Measurements from ENCODE around the gene TRIM31. TPM values are rescaled to one million over a fixed set of nuclear protein-coding genes. Genes with fewer than 3 reads are reported as not detected.

Gene TRIM31
- total RNA-seq, 1 experiment from 2014 or later: not detected

DNA sequence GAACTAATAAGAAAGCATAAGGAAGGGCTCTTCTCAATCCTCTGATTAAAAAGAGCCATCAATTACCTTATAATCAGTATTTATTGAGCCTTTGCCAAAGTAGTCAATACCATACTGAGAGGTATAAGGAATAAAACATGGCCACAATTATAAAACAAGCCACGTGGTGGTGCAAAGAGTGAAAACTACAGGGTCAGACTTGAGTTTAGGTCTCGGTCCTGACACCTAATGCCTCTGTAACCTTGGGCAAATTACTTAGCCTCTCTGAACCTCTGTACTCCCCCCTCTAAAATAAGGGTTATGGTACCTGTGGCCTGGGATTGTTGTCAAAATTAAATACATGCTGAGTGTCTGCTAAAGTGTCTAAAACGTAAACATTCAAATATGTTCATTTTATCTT is 36.3 kb upstream of the TRIM31 start:
- no peaks in the 10 kb centered on the region for H3K36me3 ChIP-seq (ENCODE audit: insufficient read depth, low read length, poor library complexity, severe bottlenecking)
- H3K27me3 ChIP-seq (replicated peaks; ENCODE audit: insufficient read depth, low read depth, low read length, poor library complexity): peaks cover 9% of the 10 kb centered on the region
- TF ChIP-seq EZH2 (IDR thresholded peaks at IDR 0.05; ENCODE audit: borderline replicate concordance, low read depth, low read length, poor library complexity, severe bottlenecking): no peak
- TF ChIP-seq, protein P1, sequence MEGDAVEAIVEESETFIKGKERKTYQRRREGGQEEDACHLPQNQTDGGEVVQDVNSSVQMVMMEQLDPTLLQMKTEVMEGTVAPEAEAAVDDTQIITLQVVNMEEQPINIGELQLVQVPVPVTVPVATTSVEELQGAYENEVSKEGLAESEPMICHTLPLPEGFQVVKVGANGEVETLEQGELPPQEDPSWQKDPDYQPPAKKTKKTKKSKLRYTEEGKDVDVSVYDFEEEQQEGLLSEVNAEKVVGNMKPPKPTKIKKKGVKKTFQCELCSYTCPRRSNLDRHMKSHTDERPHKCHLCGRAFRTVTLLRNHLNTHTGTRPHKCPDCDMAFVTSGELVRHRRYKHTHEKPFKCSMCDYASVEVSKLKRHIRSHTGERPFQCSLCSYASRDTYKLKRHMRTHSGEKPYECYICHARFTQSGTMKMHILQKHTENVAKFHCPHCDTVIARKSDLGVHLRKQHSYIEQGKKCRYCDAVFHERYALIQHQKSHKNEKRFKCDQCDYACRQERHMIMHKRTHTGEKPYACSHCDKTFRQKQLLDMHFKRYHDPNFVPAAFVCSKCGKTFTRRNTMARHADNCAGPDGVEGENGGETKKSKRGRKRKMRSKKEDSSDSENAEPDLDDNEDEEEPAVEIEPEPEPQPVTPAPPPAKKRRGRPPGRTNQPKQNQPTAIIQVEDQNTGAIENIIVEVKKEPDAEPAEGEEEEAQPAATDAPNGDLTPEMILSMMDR (conservative IDR thresholded peaks at IDR 0.05; ENCODE audit: low read depth, low read length): no peak
- no TSS peak for BruUV-seq (replicated peaks)
- H3K4me3 ChIP-seq (ENCODE audit: low read depth, low read length, poor library complexity, severe bottlenecking): no peak overlapping the region
- POLR2A ChIA-PET (ENCODE audit: low non-redundant PET): no interaction called here
- CTCF ChIA-PET: no interaction called here
- no peak overlapping the region for H3K27ac ChIP-seq (ENCODE audit: low read depth, low read length, poor library complexity, severe bottlenecking)
- intact Hi-C loops (cut with micrococcal nuclease; ENCODE audit: unreplicated experiment): no loop called here
- DNase-seq (ENCODE audit: low spot score): no peak
- no peaks in the 10 kb centered on the region for H3K4me1 ChIP-seq (ENCODE audit: insufficient read depth, low read length, poor library complexity, severe bottlenecking)
- no peaks in the 10 kb centered on the region for H3K9me3 ChIP-seq (ENCODE audit: low read depth, low read length, poor library complexity, severe bottlenecking)

DNA sequence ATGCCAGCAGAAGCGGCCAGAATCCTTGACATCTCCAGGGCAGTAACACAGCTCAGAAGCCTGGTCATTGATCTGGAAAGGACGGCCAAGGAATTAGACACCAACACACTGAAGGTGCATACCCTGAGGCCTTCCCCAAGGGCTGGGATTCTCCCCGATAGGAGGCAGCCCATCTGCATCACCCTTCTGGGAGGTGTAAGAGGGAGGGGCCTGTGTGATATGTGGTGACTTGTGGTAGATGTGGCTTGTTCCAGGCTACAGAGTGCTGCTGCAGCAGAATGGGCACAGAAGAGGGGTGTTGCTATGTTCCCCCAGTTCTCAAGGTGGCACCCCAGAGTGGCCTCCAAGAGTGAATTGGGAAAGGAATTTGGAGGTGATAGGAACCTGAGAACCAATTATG is 34.2 kb upstream of the TRIM31 start:
- no peaks in the 10 kb centered on the region for H3K4me1 ChIP-seq (ENCODE audit: insufficient read depth, low read length, poor library complexity, severe bottlenecking)
- CTCF ChIA-PET: no interaction called here
- no peak for DNase-seq (ENCODE audit: low spot score)
- no peak for TF ChIP-seq EZH2 (IDR thresholded peaks at IDR 0.05; ENCODE audit: borderline replicate concordance, low read depth, low read length, poor library complexity, severe bottlenecking)
- TF ChIP-seq, protein P1 (conservative IDR thresholded peaks at IDR 0.05; ENCODE audit: low read depth, low read length): no peak
- H3K36me3 ChIP-seq (ENCODE audit: insufficient read depth, low read length, poor library complexity, severe bottlenecking): no peaks in the 10 kb centered on the region
- H3K27ac ChIP-seq (ENCODE audit: low read depth, low read length, poor library complexity, severe bottlenecking): no peak overlapping the region
- peaks cover 15% of the 10 kb centered on the region for H3K27me3 ChIP-seq (replicated peaks; ENCODE audit: insufficient read depth, low read depth, low read length, poor library complexity)
- no peaks in the 10 kb centered on the region for H3K9me3 ChIP-seq (ENCODE audit: low read depth, low read length, poor library complexity, severe bottlenecking)
- intact Hi-C loops (cut with micrococcal nuclease; ENCODE audit: unreplicated experiment): no loop called here
- POLR2A ChIA-PET (ENCODE audit: low non-redundant PET): no interaction called here
- BruUV-seq (replicated peaks): no TSS peak
- no peak overlapping the region for H3K4me3 ChIP-seq (ENCODE audit: low read depth, low read length, poor library complexity, severe bottlenecking)

DNA sequence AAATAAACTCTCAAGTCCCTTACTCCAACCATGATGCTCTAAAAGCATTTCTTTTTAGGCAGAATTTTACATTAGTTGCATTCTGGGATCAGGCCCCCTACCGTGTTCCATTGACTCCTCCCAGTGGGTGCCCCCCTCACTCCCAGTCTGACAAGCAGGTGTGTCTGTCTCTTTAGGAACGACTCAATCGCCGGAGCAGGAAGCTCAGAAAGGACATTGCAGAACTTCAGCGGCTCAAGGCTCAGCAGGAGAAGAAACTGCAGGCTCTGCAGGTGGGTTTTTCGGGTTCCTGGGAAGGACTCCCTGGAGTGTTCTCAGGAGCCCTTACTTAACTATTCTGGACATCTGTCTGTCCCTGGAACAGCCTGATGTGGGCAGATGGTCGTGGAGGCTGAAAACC is 32.9 kb upstream of the TRIM31 start:
- no TSS peak for BruUV-seq (replicated peaks)
- POLR2A ChIA-PET (ENCODE audit: low non-redundant PET): no interaction called here

More for the DNA sequence above, 32.9 kb upstream of the TRIM31 start:
- H3K9me3 ChIP-seq (ENCODE audit: low read depth, low read length, poor library complexity, severe bottlenecking): no peaks in the 10 kb centered on the region
- no peak overlapping the region for H3K27ac ChIP-seq (ENCODE audit: low read depth, low read length, poor library complexity, severe bottlenecking)
- intact Hi-C loops (cut with micrococcal nuclease; ENCODE audit: unreplicated experiment): no loop called here
- H3K4me1 ChIP-seq (ENCODE audit: insufficient read depth, low read length, poor library complexity, severe bottlenecking): no peaks in the 10 kb centered on the region
- peaks cover 22% of the 10 kb centered on the region for H3K27me3 ChIP-seq (replicated peaks; ENCODE audit: insufficient read depth, low read depth, low read length, poor library complexity)
- TF ChIP-seq, protein P1 (conservative IDR thresholded peaks at IDR 0.05; ENCODE audit: low read depth, low read length): no peak
- no peak for TF ChIP-seq EZH2 (IDR thresholded peaks at IDR 0.05; ENCODE audit: borderline replicate concordance, low read depth, low read length, poor library complexity, severe bottlenecking)
- H3K36me3 ChIP-seq (ENCODE audit: insufficient read depth, low read length, poor library complexity, severe bottlenecking): no peaks in the 10 kb centered on the region
- DNase-seq (ENCODE audit: low spot score): no peak
- no peak overlapping the region for H3K4me3 ChIP-seq (ENCODE audit: low read depth, low read length, poor library complexity, severe bottlenecking)
- CTCF ChIA-PET: interaction anchor here (1.6 kb wide), 1 partner anchor 14 kb away, joined by 3 read pairs; no protein-coding TSS in a partner anchor
